ENCODE data around the gene VIPR2.
"Not testable (repeated sequence)": the region's sequence is repeated elsewhere in the genome, so short reads cannot be mapped to it uniquely, and the experiment has no call there.

The VIPR2 gene

GRCh38 chr7:159169391-159169790, 24.7 kb upstream of the VIPR2 start:
- TF ChIP-seq CTCF (IDR thresholded peaks at IDR 0.05), result no peak
- Histone ChIP-seq H3K36me3 (no peaks in the 10 kb centered on the region), H3K9me3 (no peaks in the 10 kb centered on the region), H3K27me3 (no peaks in the 10 kb centered on the region), H3K27ac (no peak overlapping the region), H3K4me3 (no peak overlapping the region), H3K4me1 (no peaks in the 10 kb centered on the region)
- intact Hi-C loops (cut with DNase I; ENCODE audit: low total_unique reads), result no loop called here
- no peak for DNase-seq

GRCh38 chr7:159167139-159167538, 22.5 kb upstream of the VIPR2 start:
- no peak for DNase-seq
- H3K9me3 ChIP-seq, result no peaks in the 10 kb centered on the region
- H3K4me3 ChIP-seq, result no peak overlapping the region
- no peak for TF ChIP-seq CTCF (IDR thresholded peaks at IDR 0.05)
- no peaks in the 10 kb centered on the region for H3K4me1 ChIP-seq
- H3K36me3 ChIP-seq, result no peaks in the 10 kb centered on the region
- no peak overlapping the region for H3K27ac ChIP-seq
- H3K27me3 ChIP-seq, result no peaks in the 10 kb centered on the region
- intact Hi-C loops (cut with DNase I; ENCODE audit: low total_unique reads), result no loop called here

DNA sequence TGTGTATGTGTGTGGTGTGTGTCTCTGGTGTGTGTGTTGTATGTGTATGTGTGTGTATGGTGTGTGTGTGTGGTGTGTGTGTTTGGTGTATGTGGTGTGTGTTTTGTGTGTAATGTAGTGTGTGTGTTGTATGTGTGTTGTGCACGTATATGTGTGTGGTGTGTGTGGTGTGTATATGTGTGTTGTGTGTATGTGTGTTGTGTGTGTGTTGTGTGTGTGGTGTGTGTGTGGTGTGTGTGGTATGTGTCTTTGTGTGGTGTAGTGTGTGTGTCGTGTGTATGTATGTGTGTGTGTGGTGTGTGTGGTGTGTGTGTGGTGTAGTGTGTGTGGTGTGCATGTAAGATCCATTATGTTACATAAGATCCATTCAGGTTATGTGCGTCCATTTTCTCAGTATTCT, 21.9 kb upstream of the VIPR2 start:
- Histone ChIP-seq H3K36me3 (no peaks in the 10 kb centered on the region), H3K27me3 (no peaks in the 10 kb centered on the region), H3K4me1 (no peaks in the 10 kb centered on the region), H3K4me3 (no peak overlapping the region), H3K9me3 (no peaks in the 10 kb centered on the region), H3K27ac (no peak overlapping the region)
- intact Hi-C loops (cut with DNase I; ENCODE audit: low total_unique reads), result no loop called here
- TF ChIP-seq CTCF (IDR thresholded peaks at IDR 0.05), result no peak
- no peak for DNase-seq

GRCh38 chr7:159165352-159165751, 20.7 kb upstream of the VIPR2 start:
- intact Hi-C loops (cut with DNase I; ENCODE audit: low total_unique reads), result no loop called here
- Histone ChIP-seq H3K36me3 (no peaks in the 10 kb centered on the region), H3K4me3 (no peak overlapping the region), H3K9me3 (no peaks in the 10 kb centered on the region), H3K27me3 (no peaks in the 10 kb centered on the region), H3K4me1 (no peaks in the 10 kb centered on the region), H3K27ac (no peak overlapping the region)
- TF ChIP-seq CTCF (IDR thresholded peaks at IDR 0.05), result no peak
- no peak for DNase-seq

- H3K36me3 ChIP-seq; H3K27me3 ChIP-seq; H3K9me3 ChIP-seq; intact Hi-C loops (cut with DNase I; ENCODE audit: low total_unique reads); DNase-seq; H3K27ac ChIP-seq; H3K4me3 ChIP-seq; H3K4me1 ChIP-seq: not testable (repeated sequence)
These were observed 19.1 kb upstream of the VIPR2 start for GRCh38 chr7:159163703-159164301.

GRCh38 chr7:159162050-159162626, 17.5 kb upstream of the VIPR2 start:
- H3K4me1 ChIP-seq; H3K27me3 ChIP-seq; H3K36me3 ChIP-seq; DNase-seq; H3K27ac ChIP-seq; H3K9me3 ChIP-seq; H3K4me3 ChIP-seq; intact Hi-C loops (cut with DNase I; ENCODE audit: low total_unique reads): not testable (repeated sequence)

GRCh38 chr7:159160450-159160849, 15.8 kb upstream of the VIPR2 start:
- Histone ChIP-seq H3K4me3 (no peak overlapping the region), H3K27me3 (no peaks in the 10 kb centered on the region), H3K4me1 (no peaks in the 10 kb centered on the region), H3K27ac (no peak overlapping the region), H3K36me3 (no peaks in the 10 kb centered on the region), H3K9me3 (no peaks in the 10 kb centered on the region)
- no peak for TF ChIP-seq CTCF (IDR thresholded peaks at IDR 0.05)
- DNase-seq, result no peak
- intact Hi-C loops (cut with DNase I; ENCODE audit: low total_unique reads), result no loop called here

All from tibial artery (tissue), 4 donors.